Lung (tissue), 12 donors: ENCODE measurements around the gene ABCB6. TPM values are rescaled to one million over a fixed set of nuclear protein-coding genes. Genes with fewer than 3 reads are reported as not detected.

Experiments
- ATAC-seq: fragments of 200-7000 bp; cut with Tn5 transposase; one replicate; pipeline ENCODE4 v1.9.1; 2020; ENCODE audit warnings: moderate number of reproducible peaks; ENCODE audit not compliant: insufficient read depth, low FRiP score
- DNase-seq, 3 donors: peaks; one replicate each; pipeline ENCODE4 v3.0.0-alpha.2; 2013 to 2017
- H3K27ac ChIP-seq, 2 donors: one replicate each; pipeline ENCODE4 v1.5.1; 2013; ENCODE audit warnings: mild to moderate bottlenecking in 2 of 2, moderate library complexity in 2 of 2, control low read depth in 1 of 2, inconsistent platforms in 1 of 2, low read depth in 1 of 2, low read length in 1 of 2
- H3K27me3 ChIP-seq, 3 donors: one replicate each; pipeline ENCODE4 v1.5.1; 2013; ENCODE audit warnings: low read length in 2 of 3; ENCODE audit not compliant: control insufficient read depth in 3 of 3, insufficient read depth in 3 of 3
- H3K36me3 ChIP-seq, 4 donors: one replicate each; pipeline ENCODE4 v1.5.1; 2013; ENCODE audit warnings: low read length in 4 of 4, mild to moderate bottlenecking in 1 of 4, moderate library complexity in 1 of 4; ENCODE audit not compliant: control insufficient read depth in 4 of 4, insufficient read depth in 4 of 4
- H3K4me1 ChIP-seq, 5 donors: one replicate each; pipeline ENCODE4 v1.5.1; 2013; ENCODE audit warnings: low read length in 5 of 5, mild to moderate bottlenecking in 2 of 5, moderate library complexity in 1 of 5; ENCODE audit not compliant: control insufficient read depth in 5 of 5, insufficient read depth in 5 of 5
- H3K4me3 ChIP-seq: one replicate; pipeline ENCODE4 v1.5.1; 2013; ENCODE audit warnings: mild to moderate bottlenecking, control low read depth, moderate library complexity
- H3K9ac ChIP-seq, 2 donors: one replicate each; pipeline ENCODE4 v1.5.1; 2013; ENCODE audit warnings: low read length in 2 of 2, control low read depth in 1 of 2; ENCODE audit not compliant: insufficient read depth in 1 of 2
- H3K9me3 ChIP-seq, 4 donors: one replicate each; pipeline ENCODE4 v1.5.1; 2013; ENCODE audit warnings: low read length in 3 of 4, mild to moderate bottlenecking in 1 of 4, moderate library complexity in 1 of 4; ENCODE audit not compliant: control insufficient read depth in 4 of 4, insufficient read depth in 3 of 4
- CTCF ChIP-seq: IDR thresholded peaks from 2 replicates; pipeline ENCODE4 v1.5.1; 2012; ENCODE audit warnings: mild to moderate bottlenecking; ENCODE audit errors: control extremely low read depth, extremely low read depth
- WGBS, 2 donors: extraction: QIAGEN DNeasy Blood & Tissue Kit; methylation state at CpG; one replicate each; pipeline ENCODE4 v1.1.7; 2013; 5-methylcytosine and 5-hydroxymethylcytosine counted together
- polyA plus RNA-seq, 2 donors: library from polyadenylated mRNA; stranded (reverse); fragments of 200-250 nt; gene quantifications; one replicate each; pipeline ENCODE4 v1.2.1, GENCODE V29; 2013
- total RNA-seq, 2 donors: library from RNA; depleted of rRNA in 1 of 2; stranded (reverse); fragments of >200 nt in 1 of 2; gene quantifications; one replicate each; pipeline ENCODE4 v1.2.1, GENCODE V29; 2014 to 2021
- donor health status: control.
- donor health status: control.
- donor health status: Bipolar disorder and iron deficiency.
- donor health status: healthy.
- donor health status: DM: yes; HTN: yes; CAD: no.

Gene ABCB6
- total and polyA plus RNA-seq, 4 donors: 17.2 to 49.4 (median 34.0) TPM

- DNase-seq: no peak
- peaks cover 2 to 20% (median 7%) of the 10 kb centered on the region in 4 donors for H3K36me3 ChIP-seq
Observed at GRCh38 chr2:219168932-219169331, 49.8 kb downstream of the ABCB6 start.

GRCh38 chr2:219168526-219168925 lies 50.2 kb downstream of the ABCB6 start:
- H3K27me3 ChIP-seq: no peaks in the 10 kb centered on the region
- H3K4me3 ChIP-seq: no peak overlapping the region
- no peaks in the 10 kb centered on the region for H3K9me3 ChIP-seq
- 37 to 58% methylated on average over 6 of the region's 6 CpGs for WGBS, 2 donors
- H3K4me1 ChIP-seq: no peaks in the 10 kb centered on the region
- no peak overlapping the region for H3K27ac ChIP-seq
- DNase-seq (no peak), ATAC-seq (no peak)
- no peak for TF ChIP-seq CTCF
- no peak overlapping the region for H3K9ac ChIP-seq
- H3K36me3 ChIP-seq: peaks cover 0 to 18% (median 5%) of the 10 kb centered on the region in 4 donors

More at GRCh38 chr2:219168932-219169331, 49.8 kb downstream of the ABCB6 start:
- Histone ChIP-seq H3K27ac (no peak overlapping the region), H3K9me3 (no peaks in the 10 kb centered on the region), H3K4me3 (no peak overlapping the region), H3K4me1 (no peaks in the 10 kb centered on the region), H3K27me3 (no peaks in the 10 kb centered on the region), H3K9ac (no peak overlapping the region)
- no peak for TF ChIP-seq CTCF
- ATAC-seq: no peak

- H3K9ac ChIP-seq: no peak overlapping the region
- no peak overlapping the region for H3K4me3 ChIP-seq
- no peak overlapping the region for H3K27ac ChIP-seq
- no peak for TF ChIP-seq CTCF
- peaks cover 0 to 14% (median 4%) of the 10 kb centered on the region in 4 donors for H3K36me3 ChIP-seq
- ATAC-seq: no peak
- no peaks in the 10 kb centered on the region for H3K27me3 ChIP-seq
- no peaks in the 10 kb centered on the region for H3K9me3 ChIP-seq
- no peaks in the 10 kb centered on the region for H3K4me1 ChIP-seq
- whole genome bisulfite sequencing, 2 donors: 79 to 89% methylated on average over 5 of the region's 5 CpGs
- no peak for DNase-seq
Observed at GRCh38 chr2:219167997-219168396, 50.8 kb downstream of the ABCB6 start.
